Right lobe of liver (tissue), 6 donors: ENCODE results near the gene SPARCL1. TPM values are rescaled to one million over a fixed set of nuclear protein-coding genes. Genes with fewer than 3 reads are reported as not detected.
"Not testable (repeated sequence)": the region's sequence is repeated elsewhere in the genome, so short reads cannot be mapped to it uniquely, and the experiment has no call there.

Experiments
- ATAC-seq, 4 donors: fragments of 200-7000 bp; cut with Tn5 transposase; one replicate each; pipeline ENCODE4 v1.9.1; 2020; ENCODE audit warnings: mild to moderate bottlenecking in 4 of 4, moderate library complexity in 4 of 4
- DNase-seq, 3 donors: peaks; one replicate each; pipeline ENCODE4 v3.0.0-alpha.2; 2020
- H3K27ac ChIP-seq, 3 donors: fragments of 200-600 bp; one replicate each; pipeline ENCODE4 v1.8.0; 2022
- H3K27me3 ChIP-seq, 2 donors: fragments of 200-600 bp; one replicate each; pipeline ENCODE4 v1.8.0; 2022
- H3K36me3 ChIP-seq, 4 donors: fragments of 200-600 bp; sonication (generic) in 1 of 4; one replicate each; pipeline versions ENCODE4 v1.5.1 to v1.8.0; 2017 to 2022; ENCODE audit warnings: control low read depth in 1 of 4
- H3K4me1 ChIP-seq, 4 donors: fragments of 200-600 bp; sonication (generic) in 1 of 4; one replicate each; pipeline versions ENCODE4 v1.5.1 to v1.8.0; 2017 to 2022; ENCODE audit warnings: control low read depth in 1 of 4
- H3K4me3 ChIP-seq, 3 donors: fragments of 200-600 bp; one replicate each; pipeline ENCODE4 v1.8.0; 2022
- H3K9me3 ChIP-seq, 4 donors: fragments of 200-600 bp; sonication (generic) in 1 of 4; one replicate each; pipeline versions ENCODE4 v1.5.1 to v1.8.0; 2017 to 2022; ENCODE audit warnings: control low read depth in 1 of 4
- CTCF ChIP-seq, 4 donors: fragments of 200-600 bp in 3 of 4; fragments of 450-650 bp in 1 of 4; IDR thresholded peaks; one replicate each; pipeline versions ENCODE4 v1.5.1 to v1.8.0; 2016 to 2022; ENCODE audit warnings: antibody characterized with exemption in 4 of 4, mild to moderate bottlenecking in 2 of 4
- POLR2A ChIP-seq: fragments of 450-650 bp; IDR thresholded peaks from one replicate; pipeline ENCODE4 v1.6.1; 2017; ENCODE audit warnings: antibody characterized with exemption, mild to moderate bottlenecking
- WGBS: methylation state at CpG from one replicate; pipeline ENCODE4 v1.1.6; 2018; ENCODE audit warnings: low coverage, low lambda C conversion rate; ENCODE audit not compliant: insufficient coverage; ENCODE audit errors: missing lambda C conversion rate; 5-methylcytosine and 5-hydroxymethylcytosine counted together
- intact Hi-C, 2 donors: fragments of 100-400 bp; cut with DNase I; formaldehyde crosslinking; loops; one replicate each; pipeline versions ENCODE4 v1.11.2 to v1.14.1; 2022
- total RNA-seq, 6 experiments: library from RNA; depleted of rRNA in 2 of 6; stranded (reverse); fragments of >200 nt in 2 of 6; fragmentation: NEBNext Ultra II Directional in 3 of 6; extraction: Animal tissue kit (Norgen Biotek cat#: 25700) in 3 of 6; gene quantifications; one replicate each; pipeline versions ENCODE4 v1.1.0 to v1.2.4, GENCODE V29; 2016 to 2023
- donor health status: DM: no; HTN: yes; CAD: no.
- donor health status: DM: no; HTN: no; CAD: no.
- donor health status: DM: no; HTN: no; CAD: no.
- donor health status: DM: no; HTN: yes; CAD: no.
- donor health status: DM: no; HTN: yes; CAD: no.

The SPARCL1 gene
- total RNA-seq, 6 experiments from 2014 or later = 5.3 to 14.3 (median 9.1) TPM

GRCh38 chr4:87498446-87498900 lies 30.7 kb downstream of the SPARCL1 start:
- no peaks in the 10 kb centered on the region for H3K36me3 ChIP-seq
- no peak overlapping the region for H3K27ac ChIP-seq
- no peaks in the 10 kb centered on the region for H3K27me3 ChIP-seq
- H3K4me1 ChIP-seq = peaks cover 0 to 8% (median 2%) of the 10 kb centered on the region in 4 donors
- WGBS = 43% methylated on average over 5 of the region's 5 CpGs
- H3K9me3 ChIP-seq = no peaks in the 10 kb centered on the region
- intact Hi-C loops = no loop called here
- no peak overlapping the region for H3K4me3 ChIP-seq
- no peak for TF ChIP-seq CTCF (IDR thresholded peaks at IDR 0.05)
- TF ChIP-seq POLR2A = no peak
- ATAC-seq (no peak), DNase-seq (no peak)

- Histone ChIP-seq H3K27ac (no peak overlapping the region), H3K36me3 (no peaks in the 10 kb centered on the region), H3K4me3 (no peak overlapping the region), H3K4me1 (peaks cover 0 to 9% (median under 1%) of the 10 kb centered on the region in 4 donors), H3K9me3 (no peaks in the 10 kb centered on the region), H3K27me3 (no peaks in the 10 kb centered on the region)
- intact Hi-C loops = no loop called here
- WGBS = 96% methylated on average over 3 of the region's 3 CpGs
- DNase-seq (no peak), ATAC-seq (no peak)
- no peak for TF ChIP-seq CTCF (IDR thresholded peaks at IDR 0.05)
Measured at GRCh38 chr4:87497578-87497977, 31.6 kb downstream of the SPARCL1 start.

- TF ChIP-seq POLR2A (no peak), CTCF (IDR thresholded peaks at IDR 0.05) (peak in 3 of 4 donors; percentile 11 to 27 (median 20))
- H3K27ac ChIP-seq = no peak overlapping the region
- no peak for DNase-seq
- H3K36me3 ChIP-seq = no peaks in the 10 kb centered on the region
- H3K4me3 ChIP-seq = no peak overlapping the region
- WGBS = 92% methylated on average over 2 of the region's 2 CpGs
- no peaks in the 10 kb centered on the region for H3K27me3 ChIP-seq
- peaks cover 0 to 10% (median 2%) of the 10 kb centered on the region in 4 donors for H3K4me1 ChIP-seq
- ATAC-seq = no peak
- intact Hi-C loops = no loop called here
- no peaks in the 10 kb centered on the region for H3K9me3 ChIP-seq
Measured at GRCh38 chr4:87497159-87497558, 32.0 kb downstream of the SPARCL1 start.

- H3K4me3 ChIP-seq = no peak overlapping the region
- H3K27ac ChIP-seq = peak overlapping the region in 1 of 3 donors; percentile 69
- ATAC-seq (no peak), DNase-seq (no peak)
- no peak for TF ChIP-seq POLR2A
- no peak for TF ChIP-seq CTCF (IDR thresholded peaks at IDR 0.05)
- H3K36me3 ChIP-seq = no peaks in the 10 kb centered on the region
- intact Hi-C loops = no loop called here
- peaks cover 0 to 33% (median 8%) of the 10 kb centered on the region in 4 donors for H3K4me1 ChIP-seq
- H3K27me3 ChIP-seq = no peaks in the 10 kb centered on the region
- 67% methylated on average over 3 of the region's 3 CpGs for WGBS
- no peaks in the 10 kb centered on the region for H3K9me3 ChIP-seq
Measured at GRCh38 chr4:87493115-87493514, 36.1 kb downstream of the SPARCL1 start.

GRCh38 chr4:87491851-87492250 lies 37.3 kb downstream of the SPARCL1 start:
- peaks cover 0 to 33% (median 8%) of the 10 kb centered on the region in 4 donors for H3K4me1 ChIP-seq

More at GRCh38 chr4:87491851-87492250, 37.3 kb downstream of the SPARCL1 start:
- H3K27me3 ChIP-seq, DNase-seq, H3K4me3 ChIP-seq, intact Hi-C loops, H3K36me3 ChIP-seq, ATAC-seq, H3K9me3 ChIP-seq: not testable (repeated sequence)
- H3K27ac ChIP-seq = peak overlapping the region in 2 of 3 donors; percentile 22 to 69
- WGBS = 58% methylated on average over 2 of the region's 2 CpGs
